Vagina (tissue), 2 donors: ENCODE results near the gene TMEM121B. TPM values are rescaled to one million over a fixed set of nuclear protein-coding genes. Genes with fewer than 3 reads are reported as not detected.

Source experiments
- DNase-seq, 2 donors: peaks; one replicate each; pipeline ENCODE4 v3.0.0-alpha.2; 2017; ENCODE audit errors: extremely low spot score in 2 of 2
- H3K27ac ChIP-seq: fragments of 200-600 bp; sonication (generic); one replicate; pipeline ENCODE4 v1.5.1; 2019
- H3K27me3 ChIP-seq: fragments of 200-600 bp; sonication (generic); one replicate; pipeline ENCODE4 v1.5.1; 2019
- H3K36me3 ChIP-seq, 2 donors: fragments of 200-600 bp; sonication (generic); one replicate each; pipeline ENCODE4 v1.5.1; 2017 to 2019
- H3K4me1 ChIP-seq: fragments of 200-600 bp; sonication (generic); one replicate; pipeline ENCODE4 v1.5.1; 2019
- H3K4me3 ChIP-seq, 2 donors: fragments of 200-600 bp; sonication (generic); 1 replicate in 1 of 2; 2 replicates in 1 of 2; pipeline ENCODE4 v1.5.1; 2016 to 2019
- H3K9me3 ChIP-seq: fragments of 200-600 bp; sonication (generic); one replicate; pipeline ENCODE4 v1.5.1; 2019
- POLR2A ChIP-seq, 2 donors: fragments of 450-650 bp; IDR thresholded peaks; one replicate each; pipeline ENCODE4 v1.6.1; 2017; ENCODE audit warnings: antibody characterized with exemption in 2 of 2, mild to moderate bottlenecking in 2 of 2, moderate library complexity in 2 of 2
- POLR2AphosphoS5 ChIP-seq, 2 donors: sonication (generic); formaldehyde crosslinking; IDR thresholded peaks; one replicate each; pipeline ENCODE4 v1.9.0; 2017; ENCODE audit warnings: antibody characterized with exemption in 2 of 2, mild to moderate bottlenecking in 2 of 2, low read depth in 1 of 2; ENCODE audit not compliant: insufficient read depth in 1 of 2
- intact Hi-C: fragments of 100-400 bp; cut with DNase I; formaldehyde crosslinking; loops from one replicate; pipeline ENCODE4 v1.15.1; 2023
- total RNA-seq: library from RNA; depleted of rRNA; stranded (reverse); fragments of >200 nt; gene quantifications from one replicate; pipeline ENCODE4 v1.2.3, GENCODE V29; 2016
- TF ChIP-seq, protein P1 (sequence below), 3 experiments: fragments of 450-650 bp in 2 of 3; fragments of 200-600 bp in 1 of 3; sonication (generic) in 1 of 3; IDR thresholded peaks; one replicate each; pipeline ENCODE4 v1.5.1; 2017 to 2019; ENCODE audit warnings: antibody characterized with exemption in 3 of 3, mild to moderate bottlenecking in 2 of 3, moderate library complexity in 2 of 3

TMEM121B gene
- total RNA-seq, 1 donor from 2014 or later = not detected

DNA sequence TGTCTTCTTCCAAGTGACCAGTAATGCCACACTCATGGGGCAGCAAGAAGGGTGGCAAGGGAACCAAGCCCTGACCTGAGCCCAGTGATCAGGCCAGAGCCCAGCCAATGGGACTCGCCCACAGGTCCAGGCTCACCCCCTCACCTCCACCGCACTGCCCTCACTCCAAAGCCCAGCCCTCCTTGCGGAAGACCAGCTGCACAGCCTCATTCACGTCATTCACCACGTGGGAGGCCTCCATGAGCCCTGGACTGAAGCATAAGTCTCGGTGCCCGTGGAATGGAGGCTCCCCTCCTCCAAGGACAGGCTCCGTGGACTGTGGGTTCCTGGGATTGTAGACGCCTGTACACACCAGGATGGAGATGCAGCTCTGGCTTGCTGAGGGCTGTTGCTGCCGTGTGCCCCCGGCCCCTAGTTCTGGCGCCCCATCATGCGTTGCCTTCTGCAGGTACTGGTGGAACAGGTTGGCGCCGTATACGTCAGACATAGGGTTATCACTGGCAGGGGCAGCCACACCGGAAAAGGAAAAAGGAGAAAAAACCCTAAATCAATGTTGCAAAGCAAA is 16.8 kb upstream of the TMEM121B start:
- Histone ChIP-seq H3K4me1 (no peaks in the 10 kb centered on the region), H3K9me3 (no peaks in the 10 kb centered on the region), H3K4me3 (no peak overlapping the region), H3K27ac (no peak overlapping the region), H3K27me3 (no peaks in the 10 kb centered on the region), H3K36me3 (peaks cover 0 to 38% of the 10 kb centered on the region in 2 donors)
- TF ChIP-seq POLR2A (IDR thresholded peaks at IDR 0.05) = no peak
- no peak for TF ChIP-seq POLR2AphosphoS5 (IDR thresholded peaks at IDR 0.05; ENCODE audit: insufficient read depth in 1 of 2, low read depth in 1 of 2)
- TF ChIP-seq, protein P1, sequence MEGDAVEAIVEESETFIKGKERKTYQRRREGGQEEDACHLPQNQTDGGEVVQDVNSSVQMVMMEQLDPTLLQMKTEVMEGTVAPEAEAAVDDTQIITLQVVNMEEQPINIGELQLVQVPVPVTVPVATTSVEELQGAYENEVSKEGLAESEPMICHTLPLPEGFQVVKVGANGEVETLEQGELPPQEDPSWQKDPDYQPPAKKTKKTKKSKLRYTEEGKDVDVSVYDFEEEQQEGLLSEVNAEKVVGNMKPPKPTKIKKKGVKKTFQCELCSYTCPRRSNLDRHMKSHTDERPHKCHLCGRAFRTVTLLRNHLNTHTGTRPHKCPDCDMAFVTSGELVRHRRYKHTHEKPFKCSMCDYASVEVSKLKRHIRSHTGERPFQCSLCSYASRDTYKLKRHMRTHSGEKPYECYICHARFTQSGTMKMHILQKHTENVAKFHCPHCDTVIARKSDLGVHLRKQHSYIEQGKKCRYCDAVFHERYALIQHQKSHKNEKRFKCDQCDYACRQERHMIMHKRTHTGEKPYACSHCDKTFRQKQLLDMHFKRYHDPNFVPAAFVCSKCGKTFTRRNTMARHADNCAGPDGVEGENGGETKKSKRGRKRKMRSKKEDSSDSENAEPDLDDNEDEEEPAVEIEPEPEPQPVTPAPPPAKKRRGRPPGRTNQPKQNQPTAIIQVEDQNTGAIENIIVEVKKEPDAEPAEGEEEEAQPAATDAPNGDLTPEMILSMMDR (IDR thresholded peaks at IDR 0.05) = no peak
- intact Hi-C loops = no loop called here
- no peak for DNase-seq

DNA sequence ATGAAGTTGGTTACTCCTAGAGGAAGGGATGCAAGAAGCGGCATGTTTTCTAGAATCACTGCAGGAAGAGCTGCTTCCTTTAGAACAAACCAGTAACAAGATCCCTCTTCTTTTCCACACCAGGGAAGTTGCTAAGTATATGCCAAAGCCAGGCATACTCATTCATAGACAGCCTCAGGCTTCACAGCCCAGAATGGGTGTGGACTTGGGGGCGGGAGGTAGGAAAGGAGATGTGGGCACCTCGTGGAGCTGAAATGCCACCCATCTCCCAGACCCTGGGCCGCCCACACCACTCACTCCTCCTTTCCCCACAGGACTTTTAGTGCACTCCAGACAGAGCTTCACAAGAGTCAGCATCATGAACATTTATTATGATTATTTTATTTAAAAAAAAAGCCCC is 16.0 kb upstream of the TMEM121B start:
- DNase-seq = no peak
- H3K9me3 ChIP-seq = no peaks in the 10 kb centered on the region
- TF ChIP-seq, protein P1 (IDR thresholded peaks at IDR 0.05) = no peak
- TF ChIP-seq POLR2A (IDR thresholded peaks at IDR 0.05) (no peak), POLR2AphosphoS5 (IDR thresholded peaks at IDR 0.05; ENCODE audit: insufficient read depth in 1 of 2, low read depth in 1 of 2) (no peak)
- no peak overlapping the region for H3K4me3 ChIP-seq
- intact Hi-C loops = no loop called here
- H3K27ac ChIP-seq = no peak overlapping the region
- H3K36me3 ChIP-seq = peaks cover 0 to 30% of the 10 kb centered on the region in 2 donors
- no peaks in the 10 kb centered on the region for H3K27me3 ChIP-seq
- H3K4me1 ChIP-seq = no peaks in the 10 kb centered on the region

DNA sequence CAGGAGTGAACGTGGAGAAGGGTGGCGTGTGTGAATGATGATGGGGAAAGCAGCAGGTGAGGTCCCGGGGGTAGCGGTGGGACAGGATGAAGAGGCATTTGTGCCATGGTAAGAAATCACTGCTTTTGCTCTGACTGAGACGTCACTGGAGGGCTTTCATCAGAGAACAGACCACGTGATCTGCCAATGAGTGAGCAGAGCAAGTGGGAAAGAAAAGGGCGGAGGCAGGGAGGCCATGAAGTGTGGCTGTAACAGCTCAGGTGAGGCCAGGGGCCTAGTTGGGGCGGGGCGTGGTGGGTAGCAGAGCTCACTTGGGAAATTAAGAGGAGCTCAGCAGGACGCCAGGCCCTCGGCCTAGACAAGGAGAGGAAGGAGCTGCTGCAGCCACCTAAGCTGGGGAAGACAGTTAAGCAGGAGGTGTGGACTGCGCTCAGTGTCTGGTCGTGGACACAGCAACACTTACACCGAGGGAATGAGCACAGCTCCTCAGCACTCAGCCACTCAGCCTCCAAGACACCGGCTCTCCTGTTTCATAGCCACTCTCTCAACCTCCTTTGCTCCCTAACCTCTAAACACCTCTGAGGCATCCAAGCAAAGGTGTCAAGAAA is 14.1 kb upstream of the TMEM121B start:
- Histone ChIP-seq H3K36me3 (peaks cover 0 to 13% of the 10 kb centered on the region in 2 donors), H3K27me3 (no peaks in the 10 kb centered on the region), H3K27ac (no peak overlapping the region), H3K9me3 (no peaks in the 10 kb centered on the region), H3K4me3 (no peak overlapping the region), H3K4me1 (no peaks in the 10 kb centered on the region)
- intact Hi-C loops = no loop called here
- TF ChIP-seq, protein P1 (IDR thresholded peaks at IDR 0.05) = no peak
- DNase-seq = no peak

DNA sequence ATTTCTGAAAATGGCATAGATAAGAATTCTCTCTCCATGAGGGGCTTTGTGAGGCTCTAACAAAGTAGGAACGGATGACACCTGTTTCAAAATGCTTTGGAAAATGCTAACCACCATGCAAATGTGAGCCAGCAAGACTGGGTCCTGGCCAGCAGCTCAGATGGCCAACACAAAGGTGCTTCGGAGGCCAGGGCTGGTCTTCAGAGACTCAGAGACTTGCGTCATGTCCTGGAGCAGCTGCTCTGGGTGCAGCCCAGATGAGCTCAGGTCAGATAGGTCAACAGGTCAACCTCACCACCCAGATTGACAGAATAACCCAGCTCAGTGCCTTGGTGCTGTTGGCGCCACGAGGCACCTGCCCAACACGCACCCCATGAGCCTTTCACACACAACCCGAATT is 12.0 kb upstream of the TMEM121B start:
- Histone ChIP-seq H3K9me3 (no peaks in the 10 kb centered on the region), H3K36me3 (peaks cover 0 to 7% of the 10 kb centered on the region in 2 donors), H3K27me3 (no peaks in the 10 kb centered on the region), H3K4me1 (no peaks in the 10 kb centered on the region), H3K27ac (no peak overlapping the region), H3K4me3 (no peak overlapping the region)
- intact Hi-C loops = no loop called here
- no peak for DNase-seq
- TF ChIP-seq, protein P1 (IDR thresholded peaks at IDR 0.05) = no peak

DNA sequence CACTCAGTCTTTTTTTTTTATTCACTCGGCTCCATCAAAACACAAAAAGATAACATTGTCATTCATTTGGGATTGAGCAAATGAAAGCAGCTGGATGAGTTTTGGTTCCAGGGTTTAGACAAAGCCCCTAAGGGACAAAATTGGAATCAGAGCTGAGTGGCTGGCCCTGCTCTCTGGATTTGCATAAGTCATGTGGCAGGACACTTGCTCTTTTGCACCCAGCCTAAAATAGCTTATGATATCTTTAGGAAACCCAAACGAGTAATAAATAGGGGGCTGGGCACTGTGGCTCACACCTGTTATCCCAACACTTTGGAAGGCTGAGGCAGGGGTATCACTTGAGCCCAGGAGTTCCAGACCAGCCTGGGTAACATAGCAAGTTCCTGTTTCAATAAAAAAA is 11.0 kb upstream of the TMEM121B start:
- TF ChIP-seq, protein P1 (IDR thresholded peaks at IDR 0.05) = no peak
- no peak for TF ChIP-seq POLR2AphosphoS5 (IDR thresholded peaks at IDR 0.05; ENCODE audit: insufficient read depth in 1 of 2, low read depth in 1 of 2)
- no peak for TF ChIP-seq POLR2A (IDR thresholded peaks at IDR 0.05)
- H3K27me3 ChIP-seq = no peaks in the 10 kb centered on the region
- intact Hi-C loops = no loop called here
- no peak overlapping the region for H3K4me3 ChIP-seq
- DNase-seq = no peak
- no peaks in the 10 kb centered on the region for H3K4me1 ChIP-seq
- H3K27ac ChIP-seq = no peak overlapping the region
- no peaks in the 10 kb centered on the region for H3K36me3 ChIP-seq
- H3K9me3 ChIP-seq = no peaks in the 10 kb centered on the region
